A549 (cell line): Measurements from ENCODE around the gene CRYBA4. TPM values are rescaled to one million over a fixed set of nuclear protein-coding genes. Genes with fewer than 3 reads are reported as not detected.

ENCODE experiments used
- ATAC-seq, 2 experiments: fragments of 200-7000 bp in 1 of 2; fragments of >200 bp in 1 of 2; cut with Nextera tagmentation in 1 of 2; cut with Tn5 transposase in 1 of 2; 3 replicates each; pipeline versions ENCODE4 v1.8.0 to v1.9.1; 2018 to 2020; ENCODE audit warnings: mild to moderate bottlenecking in 1 of 2, moderate library complexity in 1 of 2
- CTCF ChIA-PET: fragments of 300-600 bp; sonication (Branson Sonifier 250); formaldehyde crosslinking; extraction: SDS; loops from one replicate; lab custom pipeline; 2021; ENCODE audit warnings: antibody characterized with exemption, inconsistent platforms; lab: Yijun Ruan, JAX
- POLR2A ChIA-PET: fragments of 350-600 bp; formaldehyde crosslinking; extraction: SDS; loops from one replicate; lab custom pipeline; 2021; ENCODE audit warnings: antibody characterized with exemption, inconsistent platforms; lab: Yijun Ruan, JAX
- DNase-seq, 2 experiments: peaks; one replicate each; pipeline versions ENCODE4 v3.0.0 to v3.0.0-alpha.2; 2011 to 2016; ENCODE audit warnings: low read depth in 1 of 2, low spot score in 1 of 2
- FAIRE-seq: peaks from 2 replicates; lab custom pipeline; 2011; peaks lifted over from hg19 to GRCh38; lab: Jason Lieb, UNC
- H3K27ac ChIP-seq, 2 experiments: fragments of >200 bp; sonication (Bioruptor Twin); formaldehyde crosslinking; 3 replicates each; pipeline ENCODE4 v1.5.1; 2016 to 2017
- H3K4me1 ChIP-seq: fragments of >200 bp; sonication (Bioruptor Twin); formaldehyde crosslinking; 3 replicates; pipeline ENCODE4 v1.6.1; 2016
- H3K4me2 ChIP-seq: fragments of >200 bp; sonication (Bioruptor Twin); formaldehyde crosslinking; 3 replicates; pipeline ENCODE4 v1.6.1; 2016
- H3K4me3 ChIP-seq: fragments of >200 bp; sonication (Bioruptor Twin); formaldehyde crosslinking; 3 replicates; pipeline ENCODE4 v1.5.1; 2016
- H3K9me3 ChIP-seq: fragments of >200 bp; sonication (Bioruptor Twin); formaldehyde crosslinking; 3 replicates; pipeline ENCODE4 v1.6.1; 2016
- BHLHE40 ChIP-seq: IDR thresholded peaks from 2 replicates; pipeline ENCODE4 v1.6.1; 2012; ENCODE audit warnings: low read depth, low read length, inconsistent platforms
- CBX8 ChIP-seq: fragments of 200-600 bp; sonication (generic); IDR thresholded peaks from 2 replicates; pipeline ENCODE4 v1.6.1; 2016
- EHF ChIP-seq: fragments of 250-450 bp; sonication (Bioruptor Pico); IDR thresholded peaks from 2 replicates; pipeline ENCODE4 v1.5.0; 2020; ENCODE audit warnings: mild to moderate bottlenecking
- EP300 ChIP-seq, 2 experiments: fragments of >200 bp; sonication (Bioruptor Twin); formaldehyde crosslinking; IDR thresholded peaks; 2 replicates in 1 of 2; 3 replicates in 1 of 2; pipeline ENCODE4 v1.6.1; 2016 to 2017
- ESRRA ChIP-seq: fragments of 150-350 bp; IDR thresholded peaks from 2 replicates; pipeline ENCODE4 v1.6.1; 2014; ENCODE audit warnings: mild to moderate bottlenecking, low read length, borderline replicate concordance
- FOSB ChIP-seq: fragments of 250-450 bp; sonication (Bioruptor Pico); IDR thresholded peaks from 2 replicates; pipeline ENCODE4 v1.5.0; 2020; ENCODE audit warnings: mild to moderate bottlenecking, moderate library complexity
- FOSL2 ChIP-seq, 2 experiments: fragments of 450-650 bp in 1 of 2; fragments of >200 bp in 1 of 2; sonication (Bioruptor Twin) in 1 of 2; formaldehyde crosslinking; IDR thresholded peaks; 2 replicates each; pipeline versions ENCODE4 v1.5.0 to v1.6.1; 2016 to 2020; ENCODE audit warnings: mild to moderate bottlenecking in 1 of 2, moderate library complexity in 1 of 2
- FOXS1 ChIP-seq: fragments of 250-450 bp; sonication (Bioruptor Pico); IDR thresholded peaks from 2 replicates; pipeline ENCODE4 v1.5.0; 2020; ENCODE audit warnings: mild to moderate bottlenecking, moderate library complexity
- HEYL ChIP-seq: fragments of 250-450 bp; sonication (Bioruptor Pico); IDR thresholded peaks from 2 replicates; pipeline ENCODE4 v1.8.0; 2021; ENCODE audit warnings: mild to moderate bottlenecking, moderate library complexity
- HMGXB4 ChIP-seq: fragments of 250-450 bp; sonication (Bioruptor Pico); IDR thresholded peaks from 2 replicates; pipeline ENCODE4 v1.5.0; 2021; ENCODE audit warnings: mild to moderate bottlenecking, moderate library complexity, borderline replicate concordance
- HOXB13 ChIP-seq: fragments of 250-450 bp; sonication (Bioruptor Pico); IDR thresholded peaks from 2 replicates; pipeline ENCODE4 v1.5.0; 2020; ENCODE audit warnings: low read depth, mild to moderate bottlenecking, moderate library complexity
- JUN ChIP-seq, 2 experiments: fragments of >200 bp; sonication (Bioruptor Twin); formaldehyde crosslinking; IDR thresholded peaks; 2 replicates in 1 of 2; 3 replicates in 1 of 2; pipeline ENCODE4 v1.6.1; 2016 to 2017
- JUNB ChIP-seq: fragments of >200 bp; sonication (Bioruptor Twin); formaldehyde crosslinking; IDR thresholded peaks from 2 replicates; pipeline ENCODE4 v1.6.1; 2016
- KDM5A ChIP-seq: fragments of 200-600 bp; sonication (generic); IDR thresholded peaks from 2 replicates; pipeline ENCODE4 v1.6.1; 2016; ENCODE audit warnings: antibody characterized with exemption, mild to moderate bottlenecking
- MAX ChIP-seq: IDR thresholded peaks from 2 replicates; pipeline ENCODE4 v1.6.1; 2012
- MYC ChIP-seq: IDR thresholded peaks from 2 replicates; pipeline ENCODE4 v1.6.1; 2012; ENCODE audit warnings: mild to moderate bottlenecking, inconsistent platforms, low read length, improper control_type of control experiment, borderline replicate concordance
- NFE2L2 ChIP-seq: fragments of 150-350 bp; conservative IDR thresholded peaks from 2 replicates; pipeline ENCODE4 v1.6.1; 2014; ENCODE audit warnings: low read length
- PBX3 ChIP-seq: IDR thresholded peaks from 2 replicates; pipeline ENCODE4 v1.6.1; 2012
- PHF8 ChIP-seq: fragments of 200-600 bp; sonication (generic); IDR thresholded peaks from 2 replicates; pipeline ENCODE4 v1.6.1; 2016; ENCODE audit warnings: low read depth, mild to moderate bottlenecking, antibody characterized with exemption, moderate library complexity, borderline replicate concordance
- POLR2A ChIP-seq: IDR thresholded peaks from 2 replicates; pipeline ENCODE4 v1.6.1; 2012; ENCODE audit warnings: mild to moderate bottlenecking, low read length
- REST ChIP-seq: fragments of 200-600 bp; sonication (generic); IDR thresholded peaks from 2 replicates; pipeline ENCODE4 v1.6.1; 2016; ENCODE audit warnings: antibody characterized with exemption, mild to moderate bottlenecking, moderate library complexity
- SREBF2 ChIP-seq: fragments of 450-650 bp; IDR thresholded peaks from 2 replicates; pipeline ENCODE4 v1.6.1; 2014; ENCODE audit warnings: mild to moderate bottlenecking, moderate library complexity
- ZNF302 ChIP-seq: fragments of 250-450 bp; sonication (Bioruptor Pico); IDR thresholded peaks from 2 replicates; pipeline ENCODE4 v1.9.0; 2021; ENCODE audit warnings: inconsistent platforms, mild to moderate bottlenecking, moderate library complexity
- ZSCAN20 ChIP-seq: fragments of 250-450 bp; sonication (Bioruptor Pico); IDR thresholded peaks from 2 replicates; pipeline ENCODE4 v1.8.0; 2022; ENCODE audit warnings: mild to moderate bottlenecking, moderate library complexity
- WGBS: methylation state at CpG from one replicate; pipeline ENCODE4 v1.1.6; 2017; ENCODE audit errors: missing lambda C conversion rate; 5-methylcytosine and 5-hydroxymethylcytosine counted together
- polyA plus RNA-seq, 4 experiments: library from polyadenylated mRNA; depleted of rRNA in 3 of 4; stranded (reverse); fragments of >200 nt; fragmentation: RNase III in 1 of 4; extraction: RNeasy Plus Mini Kit Qiagen cat#74134 plus additional on column Dnase treatment in 1 of 4; gene quantifications; 2 replicates in 3 of 4; 3 replicates in 1 of 4; pipeline ENCODE4 v1.2.3, GENCODE V29; 2011 to 2017
- TF ChIP-seq, protein P1 (sequence below): fragments of >200 bp; sonication (Bioruptor Twin); formaldehyde crosslinking; IDR thresholded peaks from 3 replicates; pipeline ENCODE4 v1.5.1; 2016
- TF ChIP-seq, protein P2 (sequence below): fragments of 150-350 bp; IDR thresholded peaks from 2 replicates; pipeline ENCODE4 v1.6.1; 2014; ENCODE audit warnings: low read depth, mild to moderate bottlenecking, low read length
- TF ChIP-seq, protein P3 (sequence below): IDR thresholded peaks from 2 replicates; pipeline ENCODE4 v1.6.1; 2012; ENCODE audit warnings: low read depth, borderline replicate concordance

CRYBA4 gene
- polyA plus RNA-seq, 2 of the 4 experiments (the other 2 are of a cell fraction): not detected

DNA sequence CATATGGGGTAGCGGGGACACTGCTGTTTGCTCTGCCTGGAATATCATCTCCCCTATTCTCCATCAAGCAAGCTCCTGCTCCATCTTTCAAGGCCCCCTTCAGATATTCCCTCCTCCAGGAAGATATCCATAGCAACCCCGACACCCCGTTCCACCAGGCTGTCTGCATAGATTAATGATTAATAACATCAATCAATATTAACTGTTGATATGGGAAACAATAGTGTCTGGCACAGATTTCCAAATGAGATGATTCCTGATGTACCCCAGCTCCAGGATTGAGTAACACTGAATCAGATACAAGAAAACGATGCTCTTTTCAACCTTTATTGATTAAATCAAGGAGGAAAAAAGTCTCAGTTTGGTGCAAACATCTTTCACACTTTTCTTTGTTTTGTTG lies 24.3 kb upstream of the CRYBA4 start:
- DNase-seq (no peak), ATAC-seq (no peak), FAIRE-seq (no peak)
- POLR2A ChIA-PET: no interaction called here
- H3K4me3 ChIP-seq: no peak overlapping the region
- no peaks in the 10 kb centered on the region for H3K4me1 ChIP-seq
- no peaks in the 10 kb centered on the region for H3K9me3 ChIP-seq
- WGBS: 55% methylated on average over 4 of the region's 4 CpGs
- no peak overlapping the region for H3K27ac ChIP-seq
- no peak overlapping the region for H3K4me2 ChIP-seq
- TF ChIP-seq EHF (CRISPR knock-in tag) (no peak), ZNF302 (CRISPR knock-in tag) (no peak), HMGXB4 (CRISPR knock-in tag) (no peak), KDM5A (no peak), EP300 (IDR thresholded peaks at IDR 0.05) (no peak), JUN (IDR thresholded peaks at IDR 0.05) (no peak), SREBF2 (no peak), HEYL (CRISPR knock-in tag) (no peak), BHLHE40 (no peak), ESRRA (no peak), ZSCAN20 (CRISPR knock-in tag) (no peak), PHF8 (no peak), JUNB (no peak), FOSB (CRISPR knock-in tag) (no peak), FOXS1 (CRISPR knock-in tag) (no peak)
- TF ChIP-seq, protein P1, sequence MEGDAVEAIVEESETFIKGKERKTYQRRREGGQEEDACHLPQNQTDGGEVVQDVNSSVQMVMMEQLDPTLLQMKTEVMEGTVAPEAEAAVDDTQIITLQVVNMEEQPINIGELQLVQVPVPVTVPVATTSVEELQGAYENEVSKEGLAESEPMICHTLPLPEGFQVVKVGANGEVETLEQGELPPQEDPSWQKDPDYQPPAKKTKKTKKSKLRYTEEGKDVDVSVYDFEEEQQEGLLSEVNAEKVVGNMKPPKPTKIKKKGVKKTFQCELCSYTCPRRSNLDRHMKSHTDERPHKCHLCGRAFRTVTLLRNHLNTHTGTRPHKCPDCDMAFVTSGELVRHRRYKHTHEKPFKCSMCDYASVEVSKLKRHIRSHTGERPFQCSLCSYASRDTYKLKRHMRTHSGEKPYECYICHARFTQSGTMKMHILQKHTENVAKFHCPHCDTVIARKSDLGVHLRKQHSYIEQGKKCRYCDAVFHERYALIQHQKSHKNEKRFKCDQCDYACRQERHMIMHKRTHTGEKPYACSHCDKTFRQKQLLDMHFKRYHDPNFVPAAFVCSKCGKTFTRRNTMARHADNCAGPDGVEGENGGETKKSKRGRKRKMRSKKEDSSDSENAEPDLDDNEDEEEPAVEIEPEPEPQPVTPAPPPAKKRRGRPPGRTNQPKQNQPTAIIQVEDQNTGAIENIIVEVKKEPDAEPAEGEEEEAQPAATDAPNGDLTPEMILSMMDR: no peak
- TF ChIP-seq, protein P2, sequence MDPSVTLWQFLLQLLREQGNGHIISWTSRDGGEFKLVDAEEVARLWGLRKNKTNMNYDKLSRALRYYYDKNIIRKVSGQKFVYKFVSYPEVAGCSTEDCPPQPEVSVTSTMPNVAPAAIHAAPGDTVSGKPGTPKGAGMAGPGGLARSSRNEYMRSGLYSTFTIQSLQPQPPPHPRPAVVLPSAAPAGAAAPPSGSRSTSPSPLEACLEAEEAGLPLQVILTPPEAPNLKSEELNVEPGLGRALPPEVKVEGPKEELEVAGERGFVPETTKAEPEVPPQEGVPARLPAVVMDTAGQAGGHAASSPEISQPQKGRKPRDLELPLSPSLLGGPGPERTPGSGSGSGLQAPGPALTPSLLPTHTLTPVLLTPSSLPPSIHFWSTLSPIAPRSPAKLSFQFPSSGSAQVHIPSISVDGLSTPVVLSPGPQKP: no peak
- CTCF ChIA-PET: no interaction called here

DNA sequence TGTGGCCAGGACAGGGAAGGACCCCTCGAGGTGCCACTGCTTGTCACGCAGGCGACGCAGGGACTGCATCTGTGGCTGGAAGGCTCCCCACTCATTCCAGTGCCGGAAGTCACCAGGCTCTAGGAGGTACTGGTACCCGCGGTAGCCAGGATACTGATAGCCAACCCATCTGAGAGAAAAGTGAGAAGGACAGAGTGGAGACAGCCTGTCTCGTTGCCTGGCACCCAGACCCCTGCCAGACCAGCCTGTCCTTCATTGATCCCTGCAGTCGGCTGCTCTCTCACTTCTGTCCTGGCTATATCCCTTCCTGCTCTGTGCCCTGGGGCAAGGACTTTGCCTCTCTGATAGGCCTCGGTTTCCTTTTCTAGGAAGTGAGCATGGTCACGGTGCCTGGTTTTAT lies 22.3 kb upstream of the CRYBA4 start:
- ChIA-PET CTCF (no interaction called here), POLR2A (no interaction called here)
- DNase-seq (no peak), FAIRE-seq (no peak), ATAC-seq (no peak)
- Histone ChIP-seq H3K4me2 (no peak overlapping the region), H3K4me1 (no peaks in the 10 kb centered on the region), H3K4me3 (no peak overlapping the region), H3K9me3 (no peaks in the 10 kb centered on the region), H3K27ac (no peak overlapping the region)
- 69% methylated on average over 11 of the region's 11 CpGs for WGBS
- no peak for TF ChIP-seq EHF (CRISPR knock-in tag)
- TF ChIP-seq POLR2A: no peak
- no peak for TF ChIP-seq MYC
- TF ChIP-seq FOSL2 (IDR thresholded peaks at IDR 0.05): no peak
- no peak for TF ChIP-seq FOSL2 (CRISPR knock-in tag; IDR thresholded peaks at IDR 0.05)
- TF ChIP-seq CBX8: no peak
- no peak for TF ChIP-seq NFE2L2
- no peak for TF ChIP-seq BHLHE40
- TF ChIP-seq REST: no peak
- TF ChIP-seq HOXB13 (CRISPR knock-in tag): no peak
- TF ChIP-seq PBX3: no peak
- TF ChIP-seq, protein P3, sequence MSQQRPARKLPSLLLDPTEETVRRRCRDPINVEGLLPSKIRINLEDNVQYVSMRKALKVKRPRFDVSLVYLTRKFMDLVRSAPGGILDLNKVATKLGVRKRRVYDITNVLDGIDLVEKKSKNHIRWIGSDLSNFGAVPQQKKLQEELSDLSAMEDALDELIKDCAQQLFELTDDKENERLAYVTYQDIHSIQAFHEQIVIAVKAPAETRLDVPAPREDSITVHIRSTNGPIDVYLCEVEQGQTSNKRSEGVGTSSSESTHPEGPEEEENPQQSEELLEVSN: no peak
- TF ChIP-seq MAX: no peak
